ENCODE measurements around the gene SLC6A6.

- TF ChIP-seq MAX (IDR thresholded peaks at IDR 0.05) (no peak), ATF3 (IDR thresholded peaks at IDR 0.05) (no peak), GABPA (IDR thresholded peaks at IDR 0.05 in 1 of 2, conservative IDR thresholded peaks at IDR 0.05 in 1 of 2) (no peak), CTCF (IDR thresholded peaks at IDR 0.05; ENCODE audit: low read depth, low read length, missing input control) (no peak), RXRA (IDR thresholded peaks at IDR 0.05) (no peak), TAF1 (conservative IDR thresholded peaks at IDR 0.05) (no peak), ZBTB33 (IDR thresholded peaks at IDR 0.05) (no peak), HNF4G (IDR thresholded peaks at IDR 0.05) (no peak), JUND (IDR thresholded peaks at IDR 0.05) (no peak), RAD21 (IDR thresholded peaks at IDR 0.05) (no peak), NR2F2 (IDR thresholded peaks at IDR 0.05) (no peak)
These were observed 48.7 kb downstream of the SLC6A6 start for GRCh38 chr3:14450922-14451606.

All from liver (tissue), 3 donors.